HepG2 (cell line): ENCODE data around the gene RETREG2. TPM values are rescaled to one million over a fixed set of nuclear protein-coding genes. Genes with fewer than 3 reads are reported as not detected.

Experiments
- ADNP ChIP-seq: sonication (generic); formaldehyde crosslinking; IDR thresholded peaks from 2 replicates; pipeline ENCODE4 v1.4.0; 2020; ENCODE audit warnings: missing genetic modification reagents
- ARNT2 ChIP-seq: sonication (generic); formaldehyde crosslinking; IDR thresholded peaks from 2 replicates; pipeline ENCODE4 v1.8.0; 2022; ENCODE audit warnings: mild to moderate bottlenecking, low read depth, missing genetic modification reagents, moderate library complexity
- CBFB ChIP-seq: sonication (generic); formaldehyde crosslinking; IDR thresholded peaks from 2 replicates; pipeline ENCODE4 v1.4.0; 2020; ENCODE audit warnings: missing genetic modification reagents
- E2F5 ChIP-seq: sonication (generic); formaldehyde crosslinking; conservative IDR thresholded peaks from 2 replicates; pipeline ENCODE4 v1.4.0; 2020; ENCODE audit warnings: missing genetic modification reagents
- ELF4 ChIP-seq: sonication (generic); formaldehyde crosslinking; IDR thresholded peaks from 2 replicates; pipeline ENCODE4 v1.5.0; 2020; ENCODE audit warnings: missing genetic modification reagents, mild to moderate bottlenecking, moderate library complexity, borderline replicate concordance
- FOXO1 ChIP-seq: sonication (generic); formaldehyde crosslinking; IDR thresholded peaks from 2 replicates; pipeline ENCODE4 v1.4.0; 2020; ENCODE audit warnings: missing genetic modification reagents
- GABPB1 ChIP-seq: IDR thresholded peaks from 2 replicates; pipeline ENCODE4 v1.6.1; 2016; ENCODE audit warnings: mild to moderate bottlenecking, missing genetic modification reagents, moderate library complexity, missing compliant biosample characterization
- HOXA5 ChIP-seq: sonication (generic); formaldehyde crosslinking; IDR thresholded peaks from 2 replicates; pipeline ENCODE4 v1.4.0; 2020; ENCODE audit warnings: missing genetic modification reagents
- JDP2 ChIP-seq: sonication (generic); formaldehyde crosslinking; IDR thresholded peaks from 2 replicates; pipeline ENCODE4 v1.8.1; 2022; ENCODE audit warnings: missing genetic modification reagents, borderline replicate concordance
- JUN ChIP-seq: sonication (generic); formaldehyde crosslinking; IDR thresholded peaks from 2 replicates; pipeline ENCODE4 v1.4.0; 2020; ENCODE audit warnings: mild to moderate bottlenecking, missing genetic modification reagents
- NCOA5 ChIP-seq: sonication (generic); formaldehyde crosslinking; IDR thresholded peaks from 2 replicates; pipeline ENCODE4 v1.4.0; 2020; ENCODE audit warnings: missing genetic modification reagents
- PHF21A ChIP-seq: sonication (generic); formaldehyde crosslinking; IDR thresholded peaks from 2 replicates; pipeline ENCODE4 v1.5.0; 2020; ENCODE audit warnings: mild to moderate bottlenecking, missing genetic modification reagents
- PHF5A ChIP-seq: IDR thresholded peaks from one replicate; pipeline ENCODE4 v1.6.1; 2018; ENCODE audit warnings: low read depth, missing genetic modification reagents; ENCODE audit not compliant: unreplicated experiment
- RAD21 ChIP-seq: fragments of 450-650 bp; formaldehyde crosslinking; IDR thresholded peaks from 2 replicates; pipeline ENCODE4 v1.5.0; 2020; ENCODE audit warnings: mild to moderate bottlenecking
- REST ChIP-seq, 2 experiments: IDR thresholded peaks; 2 replicates each; pipeline ENCODE4 v1.6.1; 2011 to 2012; ENCODE audit warnings: low read length in 2 of 2, borderline replicate concordance in 1 of 2, low read depth in 1 of 2, mild to moderate bottlenecking in 1 of 2, moderate library complexity in 1 of 2
- SALL1 ChIP-seq: sonication (generic); formaldehyde crosslinking; IDR thresholded peaks from 2 replicates; pipeline ENCODE4 v1.8.0; 2022; ENCODE audit warnings: mild to moderate bottlenecking, missing genetic modification reagents
- SRF ChIP-seq: IDR thresholded peaks from 2 replicates; pipeline ENCODE4 v1.6.1; 2011; ENCODE audit warnings: mild to moderate bottlenecking, low read depth, low read length, moderate library complexity
- TP53 ChIP-seq: sonication (generic); formaldehyde crosslinking; conservative IDR thresholded peaks from 2 replicates; pipeline ENCODE4 v1.4.0; 2020; ENCODE audit warnings: missing genetic modification reagents
- ZFYVE20 ChIP-seq: sonication (generic); formaldehyde crosslinking; IDR thresholded peaks from 2 replicates; pipeline ENCODE4 v1.8.0; 2023; ENCODE audit warnings: low read depth, mild to moderate bottlenecking, moderate library complexity, missing genetic modification reagents, borderline replicate concordance
- ZNF18 ChIP-seq: sonication (generic); formaldehyde crosslinking; IDR thresholded peaks from 2 replicates; pipeline ENCODE4 v1.8.0; 2022; ENCODE audit warnings: mild to moderate bottlenecking, missing genetic modification reagents; ENCODE audit not compliant: insufficient replicate concordance
- ZNF468 ChIP-seq: sonication (generic); formaldehyde crosslinking; IDR thresholded peaks from 2 replicates; pipeline ENCODE4 v1.8.0; 2022; ENCODE audit warnings: mild to moderate bottlenecking, moderate library complexity, missing genetic modification reagents
- ZNF747 ChIP-seq: sonication (generic); formaldehyde crosslinking; IDR thresholded peaks from 2 replicates; pipeline ENCODE4 v1.8.1; 2023; ENCODE audit warnings: missing genetic modification reagents, mild to moderate bottlenecking, borderline replicate concordance
- polyA plus RNA-seq, 8 experiments: library from polyadenylated mRNA; depleted of rRNA in 3 of 8; stranded (reverse) in 7 of 8; unstranded in 1 of 8; fragments of >200 nt; fragmentation: Illumina TruSeq in 4 of 8; extraction: Trizol in 4 of 8; gene quantifications; 2 replicates each; pipeline versions ENCODE4 v1.2.1 to v1.2.3, GENCODE V29; 2011 to 2016; ENCODE audit warnings: low read depth in 4 of 8, missing spikeins in 1 of 8, mixed read lengths in 1 of 8; ENCODE audit not compliant: insufficient read depth in 1 of 8
- total RNA-seq, 5 experiments: library from RNA; depleted of rRNA; stranded (reverse); fragments of >200 nt; fragmentation: Illumina TruSeq; extraction: Trizol; gene quantifications; 2 replicates each; pipeline ENCODE4 v1.2.3, GENCODE V29; 2016; ENCODE audit warnings: low read depth in 1 of 5
- TF ChIP-seq, protein P1 (sequence below): sonication (generic); formaldehyde crosslinking; IDR thresholded peaks from 2 replicates; pipeline ENCODE4 v1.5.0; 2020; ENCODE audit warnings: missing genetic modification reagents, mild to moderate bottlenecking, borderline replicate concordance

RETREG2 gene
- total and polyA plus RNA-seq, 2 of the 13 experiments (the other 11 are each of a cell fraction or from before 2014, with no cell fraction given), result 86.0 to 134 TPM

- peak; percentile 93 for TF ChIP-seq CBFB (CRISPR knock-in tag)
- TF ChIP-seq ZFYVE20, result peak; percentile 88; the same call in 1 of the 2 replicates
- TF ChIP-seq JDP2 (CRISPR knock-in tag), result peak; percentile 46; the same call in 1 of the 2 replicates
- TF ChIP-seq HOXA5 (CRISPR knock-in tag), result peak; percentile 67; the same call in 1 of the 2 replicates
- peak; percentile 98 for TF ChIP-seq ARNT2 (CRISPR knock-in tag)
- TF ChIP-seq ELF4 (CRISPR knock-in tag), result no peak
- peak; percentile 69; the same call in 1 of the 2 replicates for TF ChIP-seq PHF21A (CRISPR knock-in tag)
- no peak for TF ChIP-seq ADNP (CRISPR knock-in tag)
- peak; percentile 98 for TF ChIP-seq ZNF747
- no peak for TF ChIP-seq NCOA5 (CRISPR knock-in tag)
- TF ChIP-seq SALL1, result peak; percentile 96
- TF ChIP-seq FOXO1 (CRISPR knock-in tag), result peak; percentile 85
- TF ChIP-seq ZNF468 (CRISPR knock-in tag), result no peak
- no peak for TF ChIP-seq SRF
- TF ChIP-seq, protein P1, sequence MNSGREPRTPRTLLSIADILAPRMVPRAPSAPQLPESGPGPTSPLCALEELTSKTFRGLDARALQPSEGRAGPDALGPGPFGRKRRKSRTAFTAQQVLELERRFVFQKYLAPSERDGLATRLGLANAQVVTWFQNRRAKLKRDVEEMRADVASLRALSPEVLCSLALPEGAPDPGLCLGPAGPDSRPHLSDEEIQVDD (CRISPR knock-in tag), result peak; percentile 89; the same call in 1 of the 2 replicates
- TF ChIP-seq E2F5 (CRISPR knock-in tag), result peak; percentile 95
- peak; percentile 63; the same call in 1 of the 2 replicates for TF ChIP-seq JUN (CRISPR knock-in tag)
- no peak for TF ChIP-seq RAD21 (CRISPR knock-in tag)
- TF ChIP-seq ZNF18 (CRISPR knock-in tag), result peak; percentile 93
- TF ChIP-seq REST (IDR thresholded peaks at IDR 0.05; ENCODE audit: borderline replicate concordance in 1 of 2, low read depth in 1 of 2, low read length in 2 of 2), result no peak; a peak in 1 of 4 replicates
- no peak for TF ChIP-seq PHF5A
- peak; percentile 94 for TF ChIP-seq TP53 (CRISPR knock-in tag)
- peak; percentile 85 for TF ChIP-seq GABPB1 (CRISPR knock-in tag)
Measured at GRCh38 chr2:219218732-219219701, 40.9 kb downstream of the RETREG2 start, which contains the start of gene ABCB6 (continued).
